Nephron progenitor cell (in vitro differentiated cells): Measurements from ENCODE around the gene ZNF18.
"Not testable (repeated sequence)": the region's sequence is repeated elsewhere in the genome, so short reads cannot be mapped to it uniquely, and the experiment has no call there.

Experiments used
- DNase-seq: peaks from one replicate; pipeline ENCODE4 v3.0.0; 2021
- H3K27ac Mint-ChIP-seq: 2 replicates; pipeline ENCODE4 v1.8.0; 2021; ENCODE audit warnings: mild to moderate bottlenecking, moderate library complexity, mixed read lengths
- H3K27me3 Mint-ChIP-seq: 2 replicates; pipeline ENCODE4 v1.8.0; 2021; ENCODE audit warnings: mild to moderate bottlenecking, low read depth, mixed read lengths; ENCODE audit not compliant: poor library complexity
- H3K36me3 Mint-ChIP-seq: 2 replicates; pipeline ENCODE4 v1.8.0; 2021; ENCODE audit warnings: low read depth, mixed read lengths
- H3K4me1 Mint-ChIP-seq: 2 replicates; pipeline ENCODE4 v1.8.0; 2021; ENCODE audit warnings: mixed read lengths
- H3K4me3 Mint-ChIP-seq: 2 replicates; pipeline ENCODE4 v1.8.0; 2021; ENCODE audit warnings: mild to moderate bottlenecking, moderate library complexity, mixed read lengths
- H3K9me3 Mint-ChIP-seq: 2 replicates; pipeline ENCODE4 v1.8.0; 2021; ENCODE audit warnings: mild to moderate bottlenecking, moderate library complexity, mixed read lengths
- CTCF ChIP-seq: fragments of 200-600 bp; sonication (generic); IDR thresholded peaks from 2 replicates; pipeline ENCODE4 v1.5.0; 2021; ENCODE audit warnings: antibody characterized with exemption

ZNF18 gene

GRCh38 chr17:11953924-11954323 is 43.4 kb downstream of the ZNF18 start:
- DNase-seq = no peak
- no peak overlapping the region for H3K4me3 Mint-ChIP-seq
- H3K36me3 Mint-ChIP-seq = peaks cover 22% of the 10 kb centered on the region
- TF ChIP-seq CTCF = no peak
- peaks cover 35% of the 10 kb centered on the region for H3K9me3 Mint-ChIP-seq
- no peaks in the 10 kb centered on the region for H3K27me3 Mint-ChIP-seq
- no peaks in the 10 kb centered on the region for H3K4me1 Mint-ChIP-seq
- H3K27ac Mint-ChIP-seq = no peak overlapping the region

DNA sequence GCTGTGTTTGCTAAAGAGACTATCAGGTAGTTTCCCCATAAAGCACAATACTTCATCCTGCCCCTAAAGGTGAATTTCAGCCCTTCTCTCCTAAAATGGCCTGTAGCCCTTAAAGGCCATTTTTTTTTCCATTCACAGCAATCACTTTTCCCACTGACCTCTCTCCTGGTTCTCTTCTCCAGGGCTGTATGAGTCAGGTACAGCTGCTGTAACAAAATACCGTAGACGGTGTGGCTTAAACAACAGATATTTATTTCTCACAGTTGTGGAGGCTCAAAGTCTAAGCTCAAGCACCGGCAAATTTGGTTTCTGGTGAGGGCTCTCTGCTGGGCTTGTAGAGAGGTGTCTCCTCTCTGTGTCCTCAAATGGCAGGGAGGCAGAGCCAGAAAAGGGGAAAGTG is 44.7 kb downstream of the ZNF18 start:
- no peak for TF ChIP-seq CTCF
- H3K27ac Mint-ChIP-seq = no peak overlapping the region
- H3K4me1 Mint-ChIP-seq = no peaks in the 10 kb centered on the region
- H3K9me3 Mint-ChIP-seq = peaks cover 35% of the 10 kb centered on the region
- no peak overlapping the region for H3K4me3 Mint-ChIP-seq
- H3K36me3 Mint-ChIP-seq = peaks cover 22% of the 10 kb centered on the region
- no peak for DNase-seq
- H3K27me3 Mint-ChIP-seq = no peaks in the 10 kb centered on the region

GRCh38 chr17:11950771-11951519 is 46.3 kb downstream of the ZNF18 start:
- peaks cover 35% of the 10 kb centered on the region for H3K9me3 Mint-ChIP-seq
- no peak overlapping the region for H3K4me3 Mint-ChIP-seq
- H3K4me1 Mint-ChIP-seq = no peaks in the 10 kb centered on the region
- no peak for DNase-seq
- peaks cover 16% of the 10 kb centered on the region for H3K36me3 Mint-ChIP-seq
- H3K27me3 Mint-ChIP-seq = no peaks in the 10 kb centered on the region
- no peak for TF ChIP-seq CTCF
- no peak overlapping the region for H3K27ac Mint-ChIP-seq

GRCh38 chr17:11949571-11949970 is 47.7 kb downstream of the ZNF18 start:
- H3K4me1 Mint-ChIP-seq, H3K4me3 Mint-ChIP-seq, DNase-seq, H3K27me3 Mint-ChIP-seq, H3K27ac Mint-ChIP-seq: not testable (repeated sequence)
- Mint-ChIP-seq H3K36me3 (peaks cover 16% of the 10 kb centered on the region), H3K9me3 (peaks cover 24% of the 10 kb centered on the region)

DNA sequence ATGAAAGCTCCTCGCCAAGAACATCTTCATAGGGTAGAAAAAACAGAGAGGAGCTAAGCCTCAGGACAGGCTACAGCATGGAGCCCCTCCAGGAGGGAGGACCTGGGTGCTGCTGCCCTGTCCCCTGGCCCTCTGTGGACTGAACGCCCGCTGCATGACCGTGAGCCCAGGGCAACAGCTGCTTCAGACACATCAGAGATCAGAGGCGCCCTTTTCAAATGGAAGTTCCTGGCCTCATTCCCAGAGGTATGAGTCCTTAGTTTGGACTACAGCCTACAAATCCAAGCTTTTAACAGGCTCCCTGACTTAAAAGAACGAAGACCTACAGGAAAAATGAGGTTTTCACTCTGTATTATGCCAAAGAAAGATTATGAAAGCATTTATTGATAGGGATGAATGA is 48.5 kb downstream of the ZNF18 start:
- Mint-ChIP-seq H3K4me1 (peaks cover 10% of the 10 kb centered on the region), H3K27me3 (no peaks in the 10 kb centered on the region), H3K36me3 (peaks cover 9% of the 10 kb centered on the region), H3K4me3 (no peak overlapping the region), H3K9me3 (peaks cover 16% of the 10 kb centered on the region), H3K27ac (no peak overlapping the region)
- no peak for TF ChIP-seq CTCF
- DNase-seq = no peak

DNA sequence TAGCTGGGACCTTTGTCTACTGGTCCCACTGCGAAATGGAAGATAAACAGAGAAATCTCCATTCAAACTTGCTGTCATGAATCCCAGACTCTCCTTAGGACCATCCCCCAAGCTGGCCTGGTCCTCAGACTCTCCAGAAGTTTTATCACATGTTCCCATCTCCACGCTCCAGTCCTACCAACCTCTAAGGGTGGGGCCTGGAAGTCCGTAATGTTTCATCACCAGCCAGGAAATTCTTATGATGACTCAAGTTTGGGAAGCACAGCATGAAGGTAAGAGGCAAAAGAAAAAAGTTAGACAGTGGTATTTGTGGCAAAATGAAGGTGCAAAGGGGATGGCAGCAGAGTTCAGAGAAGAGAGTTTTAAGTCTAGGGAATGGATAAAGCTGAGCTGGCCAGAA is 52.7 kb downstream of the ZNF18 start:
- Mint-ChIP-seq H3K4me1 (peaks cover 11% of the 10 kb centered on the region), H3K27ac (no peak overlapping the region), H3K9me3 (no peaks in the 10 kb centered on the region), H3K27me3 (no peaks in the 10 kb centered on the region), H3K36me3 (no peaks in the 10 kb centered on the region), H3K4me3 (no peak overlapping the region)
- no peak for TF ChIP-seq CTCF
- DNase-seq = no peak
